Renal pelvis (tissue), 4 donors: ENCODE measurements around the gene NOTCH2. TPM values are rescaled to one million over a fixed set of nuclear protein-coding genes. Genes with fewer than 3 reads are reported as not detected.

Experiments
- DNase-seq: peaks from one replicate; pipeline ENCODE4 v3.0.0-alpha.2; 2013
- polyA plus RNA-seq, 3 donors: library from polyadenylated mRNA; unstranded; fragments of 120-200 nt; gene quantifications; one replicate each; pipeline ENCODE4 v1.2.1, GENCODE V29; 2013; ENCODE audit not compliant: insufficient read length in 3 of 3

The NOTCH2 gene
- polyA plus RNA-seq, 3 donors, result 138 to 158 (median 144) TPM

DNA sequence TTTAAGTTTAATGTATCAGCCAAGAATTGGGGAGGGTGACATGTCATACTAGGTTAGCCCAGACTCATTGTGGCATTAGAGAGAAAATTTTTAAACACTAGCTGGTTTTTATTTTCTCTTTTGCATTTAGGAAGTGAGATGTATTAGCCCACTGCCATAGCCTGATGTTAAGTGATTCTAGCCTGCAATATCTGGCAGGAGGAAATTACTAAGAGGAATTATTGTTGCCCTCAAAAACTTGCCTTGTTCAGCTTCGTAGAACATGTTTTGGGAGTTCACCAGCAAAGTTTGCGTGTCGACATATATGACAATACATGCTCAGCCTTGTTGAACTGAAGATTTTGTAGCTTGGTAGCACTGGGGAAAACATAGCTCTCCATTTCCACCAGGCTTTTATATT lies 185.6 kb downstream of the NOTCH2 start:
- DNase-seq, result no peak

DNA sequence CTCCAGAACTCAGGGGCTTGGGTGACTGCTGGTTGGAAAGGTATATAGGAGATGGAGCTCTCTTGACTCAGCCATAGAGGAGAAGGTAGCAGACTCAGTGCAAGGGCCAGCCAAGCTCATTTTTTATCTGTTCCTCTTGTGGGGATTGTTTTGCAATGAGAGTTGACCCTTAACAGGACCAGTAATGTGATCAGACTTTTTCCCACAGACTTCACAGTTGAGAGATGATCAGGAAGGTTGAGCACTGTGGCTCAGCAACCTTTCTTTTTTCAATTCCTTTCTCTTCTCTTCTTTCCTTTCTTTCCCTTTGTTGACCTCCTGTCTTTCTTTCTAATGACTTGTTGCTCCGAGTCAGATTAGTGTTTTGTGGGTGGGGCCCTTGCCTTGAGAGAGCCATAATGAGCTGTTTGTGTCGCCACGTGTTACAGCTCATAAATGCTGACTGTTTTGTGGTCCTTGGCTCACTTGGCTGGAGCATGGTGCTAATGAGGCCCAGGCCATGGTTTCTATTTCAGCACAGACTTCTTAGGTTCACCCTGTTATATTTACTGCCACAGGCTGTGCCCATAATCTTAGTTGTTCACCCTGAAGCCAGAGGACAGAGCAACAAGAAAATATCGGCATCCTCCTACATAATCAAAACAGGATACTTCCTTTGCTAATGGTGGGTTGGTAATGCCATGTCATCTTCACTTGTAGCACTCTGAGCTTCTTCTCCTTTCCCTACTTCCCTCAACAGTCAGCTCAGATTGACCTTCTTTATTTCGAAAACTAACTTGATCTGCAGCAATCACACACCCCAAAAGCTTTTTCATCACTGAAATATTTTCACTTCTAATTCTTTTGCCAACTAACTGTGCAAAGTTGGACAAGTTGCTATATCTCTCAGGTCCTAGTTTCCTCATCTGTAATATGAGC lies 187.1 kb downstream of the NOTCH2 start:
- no peak for DNase-seq

DNA sequence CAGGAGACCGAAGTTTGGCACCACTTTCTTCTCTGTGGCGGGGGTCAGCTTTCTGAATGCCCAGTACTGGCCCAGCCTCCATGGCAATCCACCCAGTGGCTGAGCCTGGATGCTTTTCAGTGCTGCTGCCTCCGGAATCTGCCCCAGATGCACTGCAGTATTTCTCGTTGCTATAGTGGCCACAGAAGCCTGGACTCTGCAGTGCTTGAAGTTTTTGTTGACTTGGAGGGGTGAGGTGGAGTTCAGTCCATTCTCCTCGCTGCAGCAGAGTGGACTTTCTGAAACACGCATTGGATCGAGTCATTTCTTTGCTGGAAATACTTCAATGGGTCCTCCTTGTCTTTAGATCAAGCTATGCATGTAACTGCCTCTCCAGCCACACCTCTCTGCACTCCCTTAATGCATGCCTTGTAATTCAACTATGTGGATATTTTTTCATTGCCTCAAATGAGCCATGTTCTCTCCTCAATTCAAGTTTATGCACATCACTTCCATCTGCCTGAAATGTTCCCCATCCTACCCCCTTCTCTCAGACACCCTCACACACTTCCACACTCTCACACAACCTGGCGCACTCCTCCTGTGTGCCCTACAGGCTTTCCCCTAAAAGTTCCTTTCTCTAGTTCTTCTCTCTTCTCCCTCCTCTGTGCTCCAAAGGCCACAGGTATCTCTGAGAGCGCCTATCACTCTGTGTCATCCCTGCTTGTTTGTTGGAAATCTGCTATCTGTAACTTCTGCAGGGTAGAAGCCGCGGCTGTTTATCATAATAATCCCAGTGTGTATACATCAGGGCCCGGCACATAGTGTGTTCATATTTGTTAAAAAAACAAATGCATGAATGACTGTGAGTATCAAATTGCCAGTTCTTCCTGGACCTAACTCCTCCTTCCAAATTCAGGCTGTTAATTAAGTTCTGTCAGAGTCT lies 189.7 kb downstream of the NOTCH2 start:
- no peak for DNase-seq

DNA sequence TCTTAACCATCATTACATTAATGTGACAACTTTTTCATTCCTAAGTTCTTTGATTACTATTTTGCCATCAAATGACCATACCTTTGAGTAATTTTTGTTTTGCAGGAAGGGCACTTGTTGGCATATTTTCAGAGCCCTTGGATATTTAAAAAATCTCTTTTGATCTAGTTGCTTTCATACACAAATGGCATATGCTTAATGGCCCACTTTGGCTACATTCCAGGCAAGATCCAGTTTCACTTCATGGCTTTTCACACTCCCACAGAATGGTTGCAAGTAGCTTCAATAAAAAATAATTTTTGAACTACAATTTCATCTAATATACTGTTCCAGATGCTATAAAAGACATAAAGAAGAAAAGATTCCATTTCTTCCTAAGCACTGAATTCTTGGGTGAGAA lies 191.3 kb downstream of the NOTCH2 start:
- no peak for DNase-seq

DNA sequence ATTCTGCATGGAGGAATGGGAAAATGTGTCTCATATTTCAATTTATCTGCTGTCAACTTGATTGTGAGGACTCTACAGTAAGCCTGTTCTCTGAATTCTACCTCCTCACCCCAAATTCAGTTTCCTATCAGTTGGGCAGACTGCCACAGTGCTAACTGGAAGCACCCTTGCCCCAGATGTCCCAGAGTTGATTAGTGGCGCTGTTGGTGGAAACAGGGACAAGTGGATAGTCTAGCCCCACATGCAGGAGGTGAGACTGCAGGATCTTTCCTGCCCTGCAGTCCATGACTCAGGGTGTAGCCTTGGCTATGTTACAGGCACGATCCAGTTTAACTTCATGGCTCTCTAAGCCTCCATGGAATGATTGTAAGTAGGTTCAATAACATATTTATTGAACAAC lies 195.3 kb downstream of the NOTCH2 start:
- no peak for DNase-seq

DNA sequence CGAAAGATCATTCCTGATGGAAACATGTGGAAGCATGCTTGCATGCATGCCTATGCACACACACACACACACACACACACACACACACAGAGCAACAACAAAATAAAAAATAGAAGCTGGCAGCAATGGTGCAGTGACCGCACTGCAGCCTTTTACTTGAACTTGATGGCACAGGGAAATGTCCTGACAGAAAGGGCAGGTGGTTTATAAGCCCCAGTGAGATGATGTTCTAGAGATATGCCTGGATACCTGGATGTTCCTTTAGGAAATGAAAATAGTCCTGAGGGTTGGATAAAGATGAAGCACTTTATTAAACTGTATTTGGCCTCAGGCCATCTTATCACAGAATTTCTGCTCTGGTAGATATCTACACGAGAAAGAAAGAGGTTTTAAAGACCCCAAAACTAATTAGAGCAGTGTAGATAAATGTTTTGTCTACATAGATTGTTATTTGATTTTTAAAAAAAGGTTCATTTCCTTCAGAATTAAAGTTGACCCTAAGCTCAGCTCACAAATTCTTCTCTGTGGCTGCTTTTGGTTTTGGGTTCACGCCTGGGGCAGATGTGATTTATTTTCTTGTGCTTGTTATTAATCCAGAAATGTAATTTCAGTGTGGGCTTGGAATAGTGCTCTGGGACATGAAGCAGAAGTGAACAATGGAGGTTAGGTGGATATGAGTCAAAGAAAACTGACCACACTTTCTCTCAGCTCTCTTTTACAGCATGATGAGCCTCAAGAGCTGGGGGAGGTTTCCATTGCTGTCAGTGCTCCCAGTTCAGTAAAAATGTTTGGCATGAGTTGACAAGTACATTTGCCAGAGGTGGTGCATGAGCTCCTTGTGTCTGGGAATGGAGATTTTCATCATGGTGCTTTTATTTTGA lies 196.1 kb downstream of the NOTCH2 start:
- peak; percentile 69 for DNase-seq

DNA sequence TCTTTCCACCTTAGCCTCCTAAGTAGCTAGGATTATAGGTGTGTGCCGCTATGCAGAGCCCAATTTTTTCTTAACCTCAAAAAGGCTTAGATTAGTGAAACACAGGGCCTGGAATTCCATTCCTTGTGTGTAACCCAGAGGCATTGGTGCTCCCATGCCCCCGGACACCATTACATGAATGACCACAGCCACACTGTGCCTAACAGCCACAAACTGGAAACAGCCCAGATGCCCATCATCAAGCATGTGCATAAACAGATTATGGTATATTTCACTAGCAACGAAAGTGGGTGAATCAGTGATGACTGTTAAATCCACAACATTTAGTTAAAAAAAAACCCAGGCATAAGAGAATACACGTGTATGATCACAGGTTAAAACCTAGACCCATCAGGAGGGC lies 197.6 kb downstream of the NOTCH2 start:
- no peak for DNase-seq

DNA sequence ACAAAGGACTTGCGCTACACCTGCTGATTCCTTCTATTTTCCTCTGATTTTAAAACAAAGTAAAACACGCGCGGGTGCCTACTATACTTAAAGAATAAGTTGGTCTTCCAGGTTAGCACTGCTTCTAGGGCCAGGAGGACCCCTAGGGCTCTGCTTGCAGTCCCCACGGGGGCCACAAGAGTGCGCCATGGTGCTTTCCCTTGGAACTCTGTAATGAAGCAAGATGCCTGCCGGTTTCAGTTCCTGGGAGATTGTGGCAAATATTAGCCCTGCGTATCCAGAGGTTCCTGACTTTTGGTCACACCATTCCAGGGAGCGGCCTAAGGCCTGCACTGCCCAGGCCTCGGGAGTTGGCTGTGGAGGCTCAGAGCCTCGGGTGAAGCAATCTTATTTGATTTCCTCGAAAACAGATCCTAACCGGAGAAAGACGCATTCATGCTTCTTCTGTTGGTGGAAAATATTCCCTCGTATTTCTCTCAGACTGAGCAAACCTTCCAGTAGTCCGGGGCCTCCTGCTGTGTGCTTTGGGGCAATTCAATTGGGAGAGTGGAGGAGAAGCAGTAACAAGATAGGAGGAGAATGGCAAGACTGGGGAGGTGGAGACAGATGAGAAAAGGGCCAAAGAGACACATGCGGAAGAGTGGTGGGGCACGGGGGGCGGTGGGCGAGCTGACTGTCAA lies 198.4 kb downstream of the NOTCH2 start:
- peak; percentile 78 for DNase-seq

DNA sequence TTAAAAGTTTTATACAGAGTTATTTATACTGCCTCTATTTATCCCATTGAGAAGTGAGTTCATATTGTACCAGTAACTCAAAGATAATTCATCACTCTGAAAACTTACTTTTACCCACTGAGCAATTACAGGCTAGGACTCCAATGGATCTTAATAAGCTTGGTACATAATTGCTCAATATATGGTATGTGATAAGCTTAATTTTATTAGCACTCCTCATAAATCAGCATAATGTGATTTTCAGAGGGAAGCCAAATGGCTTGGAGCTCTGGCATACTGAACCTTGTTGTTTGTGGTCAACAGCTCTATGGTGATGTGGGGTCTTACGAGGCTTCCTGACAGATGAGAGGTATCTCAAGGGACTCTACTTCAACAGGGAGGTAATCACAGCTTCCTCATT lies 199.5 kb downstream of the NOTCH2 start:
- no peak for DNase-seq

DNA sequence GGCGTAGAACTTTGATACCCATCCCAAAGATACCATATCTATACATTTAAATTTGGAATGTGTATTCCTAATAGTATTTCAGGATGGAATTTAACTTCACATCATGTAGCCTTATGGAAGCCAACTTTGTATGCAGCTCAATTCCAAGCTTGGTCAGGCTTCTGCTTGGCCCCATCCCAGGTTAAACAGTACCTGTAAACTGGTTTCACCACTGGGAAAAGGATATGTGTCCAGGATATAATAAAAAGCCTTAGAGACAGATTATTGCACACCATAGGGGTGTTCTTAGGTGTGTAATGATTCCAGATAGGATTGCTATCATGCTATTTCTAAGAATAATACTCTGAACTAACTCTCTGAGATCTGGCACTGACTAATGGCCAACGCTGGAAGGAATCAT lies 201.3 kb downstream of the NOTCH2 start:
- DNase-seq, result no peak

DNA sequence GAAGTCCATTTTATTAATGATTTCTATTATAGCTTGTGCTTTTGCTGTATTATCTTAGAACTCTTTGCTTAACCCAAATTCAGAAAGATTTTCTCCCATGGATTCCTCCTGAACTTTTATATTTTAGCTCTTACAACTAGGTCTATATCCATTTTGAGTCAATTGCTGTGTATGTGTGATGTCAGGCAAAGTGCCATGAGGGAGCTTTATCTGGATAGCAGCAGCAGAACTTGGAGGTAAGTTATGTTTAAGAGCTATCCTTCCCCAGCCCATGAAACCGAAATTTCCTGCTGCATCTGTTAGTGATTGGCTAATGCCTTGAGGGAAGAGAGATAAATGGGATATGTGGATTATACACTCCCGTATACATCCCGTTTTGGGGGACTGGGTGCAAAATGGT lies 203.0 kb downstream of the NOTCH2 start:
- no peak for DNase-seq

DNA sequence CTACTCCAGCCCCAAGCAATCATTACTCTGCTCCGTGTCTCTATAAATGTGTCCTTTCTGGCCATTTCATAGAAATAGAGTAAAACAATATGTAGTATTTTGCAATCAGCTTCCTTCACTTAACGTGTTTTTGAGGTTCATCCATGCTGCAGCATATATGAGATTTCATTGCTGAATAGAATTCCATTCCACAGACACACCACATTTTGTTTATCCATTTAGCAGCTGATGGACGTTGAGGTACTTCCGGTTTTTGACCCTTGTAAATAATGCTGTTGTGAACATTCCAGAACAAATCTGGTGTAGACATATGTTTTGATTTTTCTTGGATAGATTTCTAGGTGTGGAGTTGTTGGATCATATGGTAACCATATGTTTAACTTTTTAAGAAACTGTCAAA lies 203.8 kb downstream of the NOTCH2 start:
- no peak for DNase-seq

DNA sequence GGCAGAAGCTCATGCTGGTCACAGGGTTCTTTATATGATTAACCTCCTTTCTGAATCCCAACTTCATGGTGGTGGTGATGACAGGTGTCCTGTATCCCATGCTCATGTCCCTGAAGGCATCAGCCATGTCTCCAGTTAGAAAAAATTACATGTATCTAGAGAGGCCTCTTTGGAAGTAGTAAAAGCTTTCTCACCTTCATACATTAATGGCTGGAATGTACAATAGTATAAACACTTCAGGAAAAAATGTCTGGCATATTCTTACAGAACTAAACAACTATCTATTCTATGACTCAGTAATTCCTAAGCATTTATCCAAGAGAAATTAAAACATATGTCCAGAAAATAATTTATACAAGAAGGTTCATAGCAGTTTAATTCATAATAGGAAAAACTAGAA lies 207.2 kb downstream of the NOTCH2 start:
- DNase-seq, result no peak

Other genes starting within 250 kb of the NOTCH2 start
- not detected for gene ADAM30, start 173.1 kb downstream of the NOTCH2 start, polyA plus RNA-seq
- 10 to 100 TPM; 33.7 to 42.8 (median 41.8) TPM for gene SEC22B, start 106.9 kb upstream of the NOTCH2 start, polyA plus RNA-seq